ENCODE measurements around the gene EPOP. TPM values are rescaled to one million over a fixed set of nuclear protein-coding genes. Genes with fewer than 3 reads are reported as not detected.
A peak's percentile ranks its signal among the peaks of the same experiment; 100 is the strongest.

Gene EPOP
- total and polyA plus RNA-seq, 2 of the 13 experiments (the other 11 are each of a cell fraction or from before 2014, with no cell fraction given): 14.7 to 37.8 TPM

DNA sequence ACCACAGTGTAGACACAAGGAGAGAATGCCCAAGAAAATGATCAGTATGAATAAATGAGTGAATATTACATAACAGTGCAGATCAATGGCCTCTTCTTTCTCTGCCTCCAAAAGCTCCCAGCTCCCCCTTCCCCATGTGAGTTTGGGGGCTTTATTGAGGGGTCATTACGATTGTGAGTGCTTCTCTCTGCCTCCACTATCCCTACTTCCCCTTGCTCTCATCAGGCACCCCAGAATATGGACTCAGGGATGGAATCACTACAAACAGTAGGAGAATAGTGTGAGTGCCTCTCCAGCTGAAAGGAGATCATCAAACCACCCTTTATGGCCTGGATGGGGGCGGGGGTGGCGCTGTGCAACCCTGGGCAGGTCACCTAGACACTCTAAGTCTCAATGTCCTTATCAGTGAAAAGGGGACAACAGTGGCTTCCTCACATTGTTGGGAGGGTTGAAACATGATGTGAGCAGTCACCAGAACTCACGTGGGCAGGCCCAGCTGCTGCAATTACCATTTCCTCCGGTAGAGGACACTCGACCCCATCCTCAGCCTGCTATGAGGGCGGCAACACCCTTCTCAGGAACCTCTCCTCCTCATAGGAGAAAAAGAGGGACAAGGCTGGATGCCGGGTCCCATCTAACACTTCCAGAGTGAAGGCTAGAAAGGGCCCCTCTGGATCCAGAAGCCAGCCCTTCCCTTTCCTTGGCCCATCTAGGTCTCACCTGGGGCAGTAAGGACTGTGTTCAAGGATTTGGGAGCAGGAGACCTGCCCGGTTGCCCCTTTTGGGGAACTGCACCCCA is 2.1 kb upstream of the EPOP start (continued):
- TF ChIP-seq, protein P1, sequence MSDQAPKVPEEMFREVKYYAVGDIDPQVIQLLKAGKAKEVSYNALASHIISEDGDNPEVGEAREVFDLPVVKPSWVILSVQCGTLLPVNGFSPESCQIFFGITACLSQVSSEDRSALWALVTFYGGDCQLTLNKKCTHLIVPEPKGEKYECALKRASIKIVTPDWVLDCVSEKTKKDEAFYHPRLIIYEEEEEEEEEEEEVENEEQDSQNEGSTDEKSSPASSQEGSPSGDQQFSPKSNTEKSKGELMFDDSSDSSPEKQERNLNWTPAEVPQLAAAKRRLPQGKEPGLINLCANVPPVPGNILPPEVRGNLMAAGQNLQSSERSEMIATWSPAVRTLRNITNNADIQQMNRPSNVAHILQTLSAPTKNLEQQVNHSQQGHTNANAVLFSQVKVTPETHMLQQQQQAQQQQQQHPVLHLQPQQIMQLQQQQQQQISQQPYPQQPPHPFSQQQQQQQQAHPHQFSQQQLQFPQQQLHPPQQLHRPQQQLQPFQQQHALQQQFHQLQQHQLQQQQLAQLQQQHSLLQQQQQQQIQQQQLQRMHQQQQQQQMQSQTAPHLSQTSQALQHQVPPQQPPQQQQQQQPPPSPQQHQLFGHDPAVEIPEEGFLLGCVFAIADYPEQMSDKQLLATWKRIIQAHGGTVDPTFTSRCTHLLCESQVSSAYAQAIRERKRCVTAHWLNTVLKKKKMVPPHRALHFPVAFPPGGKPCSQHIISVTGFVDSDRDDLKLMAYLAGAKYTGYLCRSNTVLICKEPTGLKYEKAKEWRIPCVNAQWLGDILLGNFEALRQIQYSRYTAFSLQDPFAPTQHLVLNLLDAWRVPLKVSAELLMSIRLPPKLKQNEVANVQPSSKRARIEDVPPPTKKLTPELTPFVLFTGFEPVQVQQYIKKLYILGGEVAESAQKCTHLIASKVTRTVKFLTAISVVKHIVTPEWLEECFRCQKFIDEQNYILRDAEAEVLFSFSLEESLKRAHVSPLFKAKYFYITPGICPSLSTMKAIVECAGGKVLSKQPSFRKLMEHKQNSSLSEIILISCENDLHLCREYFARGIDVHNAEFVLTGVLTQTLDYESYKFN (CRISPR knock-in tag; conservative IDR thresholded peaks at IDR 0.05): peak; percentile 45; the same call in 1 of the 2 replicates
- TF ChIP-seq TCF12 (IDR thresholded peaks at IDR 0.05): no peak
- TF ChIP-seq TCF12 (CRISPR knock-in tag; IDR thresholded peaks at IDR 0.05): no peak
- no peak for TF ChIP-seq ZNF713 (CRISPR knock-in tag; IDR thresholded peaks at IDR 0.05)
- TF ChIP-seq, protein P2, sequence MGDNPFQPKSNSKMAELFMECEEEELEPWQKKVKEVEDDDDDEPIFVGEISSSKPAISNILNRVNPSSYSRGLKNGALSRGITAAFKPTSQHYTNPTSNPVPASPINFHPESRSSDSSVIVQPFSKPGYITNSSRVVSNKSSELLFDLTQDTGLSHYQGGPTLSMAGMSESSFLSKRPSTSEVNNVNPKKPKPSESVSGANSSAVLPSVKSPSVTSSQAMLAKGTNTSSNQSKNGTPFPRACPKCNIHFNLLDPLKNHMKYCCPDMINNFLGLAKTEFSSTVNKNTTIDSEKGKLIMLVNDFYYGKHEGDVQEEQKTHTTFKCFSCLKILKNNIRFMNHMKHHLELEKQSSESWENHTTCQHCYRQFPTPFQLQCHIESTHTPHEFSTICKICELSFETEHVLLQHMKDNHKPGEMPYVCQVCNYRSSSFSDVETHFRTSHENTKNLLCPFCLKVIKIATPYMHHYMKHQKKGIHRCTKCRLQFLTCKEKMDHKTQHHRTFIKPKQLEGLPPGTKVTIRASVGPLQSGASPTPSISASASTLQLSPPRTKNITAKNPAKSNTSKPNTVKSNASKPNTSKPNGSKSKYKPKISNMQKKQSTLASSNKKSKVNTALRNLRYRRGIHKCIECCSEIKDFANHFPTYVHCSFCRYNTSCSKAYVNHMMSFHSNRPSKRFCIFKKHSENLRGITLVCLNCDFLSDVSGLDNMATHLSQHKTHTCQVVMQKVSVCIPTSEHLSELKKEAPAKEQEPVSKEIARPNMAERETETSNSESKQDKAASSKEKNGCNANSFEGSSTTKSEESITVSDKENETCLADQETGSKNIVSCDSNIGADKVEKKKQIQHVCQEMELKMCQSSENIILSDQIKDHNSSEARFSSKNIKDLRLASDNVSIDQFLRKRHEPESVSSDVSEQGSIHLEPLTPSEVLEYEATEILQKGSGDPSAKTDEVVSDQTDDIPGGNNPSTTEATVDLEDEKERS (CRISPR knock-in tag; IDR thresholded peaks at IDR 0.05): no peak; the same call in 1 of the 2 replicates
- TF ChIP-seq U2AF1 (optimal IDR thresholded peaks at IDR 0.05; ENCODE audit: low read depth, low read length): peak; percentile 52
- TF ChIP-seq, protein P3, sequence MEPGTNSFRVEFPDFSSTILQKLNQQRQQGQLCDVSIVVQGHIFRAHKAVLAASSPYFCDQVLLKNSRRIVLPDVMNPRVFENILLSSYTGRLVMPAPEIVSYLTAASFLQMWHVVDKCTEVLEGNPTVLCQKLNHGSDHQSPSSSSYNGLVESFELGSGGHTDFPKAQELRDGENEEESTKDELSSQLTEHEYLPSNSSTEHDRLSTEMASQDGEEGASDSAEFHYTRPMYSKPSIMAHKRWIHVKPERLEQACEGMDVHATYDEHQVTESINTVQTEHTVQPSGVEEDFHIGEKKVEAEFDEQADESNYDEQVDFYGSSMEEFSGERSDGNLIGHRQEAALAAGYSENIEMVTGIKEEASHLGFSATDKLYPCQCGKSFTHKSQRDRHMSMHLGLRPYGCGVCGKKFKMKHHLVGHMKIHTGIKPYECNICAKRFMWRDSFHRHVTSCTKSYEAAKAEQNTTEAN (CRISPR knock-in tag; conservative IDR thresholded peaks at IDR 0.05): no peak
- TF ChIP-seq ZNF883 (CRISPR knock-in tag; IDR thresholded peaks at IDR 0.05; ENCODE audit: not compliant biosample characterization): no peak
- TF ChIP-seq MATR3 (CRISPR knock-in tag; IDR thresholded peaks at IDR 0.05): no peak
- TF ChIP-seq, protein P4, sequence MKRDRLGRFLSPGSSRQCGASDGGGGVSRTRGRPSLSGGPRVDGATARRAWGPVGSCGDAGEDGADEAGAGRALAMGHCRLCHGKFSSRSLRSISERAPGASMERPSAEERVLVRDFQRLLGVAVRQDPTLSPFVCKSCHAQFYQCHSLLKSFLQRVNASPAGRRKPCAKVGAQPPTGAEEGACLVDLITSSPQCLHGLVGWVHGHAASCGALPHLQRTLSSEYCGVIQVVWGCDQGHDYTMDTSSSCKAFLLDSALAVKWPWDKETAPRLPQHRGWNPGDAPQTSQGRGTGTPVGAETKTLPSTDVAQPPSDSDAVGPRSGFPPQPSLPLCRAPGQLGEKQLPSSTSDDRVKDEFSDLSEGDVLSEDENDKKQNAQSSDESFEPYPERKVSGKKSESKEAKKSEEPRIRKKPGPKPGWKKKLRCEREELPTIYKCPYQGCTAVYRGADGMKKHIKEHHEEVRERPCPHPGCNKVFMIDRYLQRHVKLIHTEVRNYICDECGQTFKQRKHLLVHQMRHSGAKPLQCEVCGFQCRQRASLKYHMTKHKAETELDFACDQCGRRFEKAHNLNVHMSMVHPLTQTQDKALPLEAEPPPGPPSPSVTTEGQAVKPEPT (CRISPR knock-in tag; IDR thresholded peaks at IDR 0.05; ENCODE audit: low read depth): no peak
- TF ChIP-seq ZFAT (CRISPR knock-in tag; conservative IDR thresholded peaks at IDR 0.05): no peak
- peak; percentile 90 for TF ChIP-seq ZMYM3 (CRISPR knock-in tag; IDR thresholded peaks at IDR 0.05)
- 0 out of 2 replicates have a peak, but pooled peaks have one; percentile 20 for TF ChIP-seq FOXK2 (IDR thresholded peaks at IDR 0.05)
- TF ChIP-seq MIXL1 (CRISPR knock-in tag; IDR thresholded peaks at IDR 0.05): peak; percentile 94
- no peak for TF ChIP-seq HOXA7 (CRISPR knock-in tag; IDR thresholded peaks at IDR 0.05)
- TF ChIP-seq NONO (IDR thresholded peaks at IDR 0.05): no peak
- 0 out of 2 replicates have a peak, but pooled peaks have one; percentile 66 for TF ChIP-seq NONO (CRISPR knock-in tag; conservative IDR thresholded peaks at IDR 0.05)
- TF ChIP-seq ARID2 (CRISPR knock-in tag; IDR thresholded peaks at IDR 0.05; ENCODE audit: borderline replicate concordance): no peak
- TF ChIP-seq, protein P5, sequence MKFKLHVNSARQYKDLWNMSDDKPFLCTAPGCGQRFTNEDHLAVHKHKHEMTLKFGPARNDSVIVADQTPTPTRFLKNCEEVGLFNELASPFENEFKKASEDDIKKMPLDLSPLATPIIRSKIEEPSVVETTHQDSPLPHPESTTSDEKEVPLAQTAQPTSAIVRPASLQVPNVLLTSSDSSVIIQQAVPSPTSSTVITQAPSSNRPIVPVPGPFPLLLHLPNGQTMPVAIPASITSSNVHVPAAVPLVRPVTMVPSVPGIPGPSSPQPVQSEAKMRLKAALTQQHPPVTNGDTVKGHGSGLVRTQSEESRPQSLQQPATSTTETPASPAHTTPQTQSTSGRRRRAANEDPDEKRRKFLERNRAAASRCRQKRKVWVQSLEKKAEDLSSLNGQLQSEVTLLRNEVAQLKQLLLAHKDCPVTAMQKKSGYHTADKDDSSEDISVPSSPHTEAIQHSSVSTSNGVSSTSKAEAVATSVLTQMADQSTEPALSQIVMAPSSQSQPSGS (CRISPR knock-in tag; IDR thresholded peaks at IDR 0.05): peak; percentile 94
